SK-N-SH (cell line): ENCODE measurements around the gene NEK6.

Source experiments
- EZH2phosphoT487 ChIP-seq: fragments of 200-600 bp; sonication (generic); IDR thresholded peaks from 2 replicates; pipeline ENCODE4 v1.6.1; 2017; ENCODE audit warnings: low read depth, mixed run types, mild to moderate bottlenecking, antibody characterized with exemption, moderate library complexity, borderline replicate concordance
- GATA2 ChIP-seq: sonication (generic); formaldehyde crosslinking; IDR thresholded peaks from 2 replicates; pipeline ENCODE4 v1.5.0; 2020; ENCODE audit warnings: mild to moderate bottlenecking, missing genetic modification reagents
- MXI1 ChIP-seq: IDR thresholded peaks from 2 replicates; pipeline ENCODE4 v1.6.1; 2012; ENCODE audit warnings: mild to moderate bottlenecking, low read depth, low read length, improper control_type of control experiment
- NRF1 ChIP-seq: IDR thresholded peaks from 2 replicates; pipeline ENCODE4 v1.6.1; 2012; ENCODE audit warnings: low read depth, mild to moderate bottlenecking, low read length
- PBX3 ChIP-seq: IDR thresholded peaks from 2 replicates; pipeline ENCODE4; 2012
- POLR2AphosphoS5 ChIP-seq: IDR thresholded peaks from 2 replicates; pipeline ENCODE4 v1.6.1; 2012; ENCODE audit warnings: low read depth, low read length
- RAD21 ChIP-seq: IDR thresholded peaks from 2 replicates; pipeline ENCODE4 v1.6.1; 2012; ENCODE audit warnings: mild to moderate bottlenecking, low read length
- SMC3 ChIP-seq: IDR thresholded peaks from 2 replicates; pipeline ENCODE4 v1.6.1; 2012; ENCODE audit warnings: low read depth, low read length, improper control_type of control experiment
- TAF1 ChIP-seq: IDR thresholded peaks from 2 replicates; pipeline ENCODE4 v1.6.1; 2012; ENCODE audit warnings: low read depth, mild to moderate bottlenecking, low read length, moderate library complexity, borderline replicate concordance
- ZBTB33 ChIP-seq: IDR thresholded peaks from 2 replicates; pipeline ENCODE4 v1.4.0; 2012; ENCODE audit warnings: low read depth, borderline replicate concordance
- TF ChIP-seq, protein P1 (sequence below): fragments of 200-600 bp; sonication (generic); IDR thresholded peaks from 2 replicates; pipeline ENCODE4 v1.6.1; 2017; ENCODE audit warnings: antibody characterized with exemption, mild to moderate bottlenecking, moderate library complexity
- TF ChIP-seq, protein P2 (sequence below): IDR thresholded peaks from 2 replicates; pipeline ENCODE4 v1.4.0; 2012; ENCODE audit warnings: low read depth
- TF ChIP-seq, protein P3 (sequence below): IDR thresholded peaks from 2 replicates; pipeline ENCODE4 v1.6.1; 2012; ENCODE audit warnings: mild to moderate bottlenecking, low read depth, low read length, moderate library complexity

GRCh38 chr9:124398191-124398935 lies 140.6 kb downstream of the NEK6 start:
- TF ChIP-seq, protein P1, sequence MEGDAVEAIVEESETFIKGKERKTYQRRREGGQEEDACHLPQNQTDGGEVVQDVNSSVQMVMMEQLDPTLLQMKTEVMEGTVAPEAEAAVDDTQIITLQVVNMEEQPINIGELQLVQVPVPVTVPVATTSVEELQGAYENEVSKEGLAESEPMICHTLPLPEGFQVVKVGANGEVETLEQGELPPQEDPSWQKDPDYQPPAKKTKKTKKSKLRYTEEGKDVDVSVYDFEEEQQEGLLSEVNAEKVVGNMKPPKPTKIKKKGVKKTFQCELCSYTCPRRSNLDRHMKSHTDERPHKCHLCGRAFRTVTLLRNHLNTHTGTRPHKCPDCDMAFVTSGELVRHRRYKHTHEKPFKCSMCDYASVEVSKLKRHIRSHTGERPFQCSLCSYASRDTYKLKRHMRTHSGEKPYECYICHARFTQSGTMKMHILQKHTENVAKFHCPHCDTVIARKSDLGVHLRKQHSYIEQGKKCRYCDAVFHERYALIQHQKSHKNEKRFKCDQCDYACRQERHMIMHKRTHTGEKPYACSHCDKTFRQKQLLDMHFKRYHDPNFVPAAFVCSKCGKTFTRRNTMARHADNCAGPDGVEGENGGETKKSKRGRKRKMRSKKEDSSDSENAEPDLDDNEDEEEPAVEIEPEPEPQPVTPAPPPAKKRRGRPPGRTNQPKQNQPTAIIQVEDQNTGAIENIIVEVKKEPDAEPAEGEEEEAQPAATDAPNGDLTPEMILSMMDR: no peak
- TF ChIP-seq TAF1: no peak
- TF ChIP-seq MXI1: no peak
- TF ChIP-seq, protein P2, sequence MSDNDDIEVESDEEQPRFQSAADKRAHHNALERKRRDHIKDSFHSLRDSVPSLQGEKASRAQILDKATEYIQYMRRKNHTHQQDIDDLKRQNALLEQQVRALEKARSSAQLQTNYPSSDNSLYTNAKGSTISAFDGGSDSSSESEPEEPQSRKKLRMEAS: no peak
- TF ChIP-seq PBX3: no peak
- no peak for TF ChIP-seq RAD21
- TF ChIP-seq EZH2phosphoT487: no peak
- TF ChIP-seq, protein P3, sequence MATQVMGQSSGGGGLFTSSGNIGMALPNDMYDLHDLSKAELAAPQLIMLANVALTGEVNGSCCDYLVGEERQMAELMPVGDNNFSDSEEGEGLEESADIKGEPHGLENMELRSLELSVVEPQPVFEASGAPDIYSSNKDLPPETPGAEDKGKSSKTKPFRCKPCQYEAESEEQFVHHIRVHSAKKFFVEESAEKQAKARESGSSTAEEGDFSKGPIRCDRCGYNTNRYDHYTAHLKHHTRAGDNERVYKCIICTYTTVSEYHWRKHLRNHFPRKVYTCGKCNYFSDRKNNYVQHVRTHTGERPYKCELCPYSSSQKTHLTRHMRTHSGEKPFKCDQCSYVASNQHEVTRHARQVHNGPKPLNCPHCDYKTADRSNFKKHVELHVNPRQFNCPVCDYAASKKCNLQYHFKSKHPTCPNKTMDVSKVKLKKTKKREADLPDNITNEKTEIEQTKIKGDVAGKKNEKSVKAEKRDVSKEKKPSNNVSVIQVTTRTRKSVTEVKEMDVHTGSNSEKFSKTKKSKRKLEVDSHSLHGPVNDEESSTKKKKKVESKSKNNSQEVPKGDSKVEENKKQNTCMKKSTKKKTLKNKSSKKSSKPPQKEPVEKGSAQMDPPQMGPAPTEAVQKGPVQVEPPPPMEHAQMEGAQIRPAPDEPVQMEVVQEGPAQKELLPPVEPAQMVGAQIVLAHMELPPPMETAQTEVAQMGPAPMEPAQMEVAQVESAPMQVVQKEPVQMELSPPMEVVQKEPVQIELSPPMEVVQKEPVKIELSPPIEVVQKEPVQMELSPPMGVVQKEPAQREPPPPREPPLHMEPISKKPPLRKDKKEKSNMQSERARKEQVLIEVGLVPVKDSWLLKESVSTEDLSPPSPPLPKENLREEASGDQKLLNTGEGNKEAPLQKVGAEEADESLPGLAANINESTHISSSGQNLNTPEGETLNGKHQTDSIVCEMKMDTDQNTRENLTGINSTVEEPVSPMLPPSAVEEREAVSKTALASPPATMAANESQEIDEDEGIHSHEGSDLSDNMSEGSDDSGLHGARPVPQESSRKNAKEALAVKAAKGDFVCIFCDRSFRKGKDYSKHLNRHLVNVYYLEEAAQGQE: no peak
- TF ChIP-seq POLR2AphosphoS5: no peak
- TF ChIP-seq ZBTB33: no peak
- no peak for TF ChIP-seq GATA2 (CRISPR knock-in tag)
- no peak for TF ChIP-seq SMC3
- no peak for TF ChIP-seq NRF1
